HepG2 (cell line): ENCODE results near the gene RLN2. TPM values are rescaled to one million over a fixed set of nuclear protein-coding genes. Genes with fewer than 3 reads are reported as not detected.

Experiments used
- ATAC-seq: fragments of 200-7000 bp; cut with Tn5 transposase; 3 replicates; pipeline ENCODE4 v1.9.1; 2020; ENCODE audit warnings: mild to moderate bottlenecking, moderate library complexity
- BruUV-seq: library from RNA; stranded (reverse); fragments of 400-500 nt; replicated peaks from 2 replicates; lab custom pipeline; 2021; lab: Mats Ljungman, UMichigan
- CTCF ChIA-PET: fragments of 300-600 bp; formaldehyde crosslinking; extraction: SDS; loops from one replicate; lab custom pipeline; 2021; ENCODE audit warnings: low total read pairs, inconsistent platforms, low intra/inter-chr PET ratio; lab: Yijun Ruan, JAX
- POLR2A ChIA-PET: fragments of 350-600 bp; sonication (Branson Sonifier 250); formaldehyde crosslinking; loops from one replicate; lab custom pipeline; 2020; ENCODE audit warnings: antibody characterized with exemption, inconsistent platforms; lab: Yijun Ruan, JAX
- DNase-seq: peaks from one replicate; pipeline ENCODE4 v3.0.0-alpha.2; 2015; ENCODE audit warnings: low spot score
- FAIRE-seq: peaks from 3 replicates; lab custom pipeline; 2011; peaks lifted over from hg19 to GRCh38; lab: Jason Lieb, UNC
- H2AFZ ChIP-seq: one replicate; pipeline ENCODE4 v1.6.1; 2011; ENCODE audit warnings: low read length, inconsistent platforms
- H3K27ac ChIP-seq: fragments of 300-600 bp; 3 replicates; pipeline ENCODE4 v1.8.0; 2011; ENCODE audit warnings: mixed run types, mild to moderate bottlenecking, mixed read lengths, low read length, inconsistent platforms; ENCODE audit not compliant: insufficient read depth; ENCODE audit errors: extremely low read length
- H3K27me3 ChIP-seq, 2 experiments: fragments of 200-600 bp in 1 of 2; 2 replicates in 1 of 2; 3 replicates in 1 of 2; pipeline versions ENCODE4 v1.6.0 to v1.8.0; 2011; ENCODE audit warnings: low read length in 2 of 2, mild to moderate bottlenecking in 2 of 2, moderate library complexity in 2 of 2, inconsistent platforms in 1 of 2; ENCODE audit not compliant: insufficient read depth in 2 of 2, control insufficient read depth in 1 of 2
- H3K36me3 ChIP-seq, 2 experiments: fragments of 200-600 bp in 1 of 2; replicated peaks in 1 of 2; 2 replicates in 1 of 2; 3 replicates in 1 of 2; pipeline versions ENCODE4 v1.5.1 to v1.8.0; 2011; ENCODE audit warnings: low read length in 2 of 2, inconsistent platforms in 1 of 2; ENCODE audit not compliant: insufficient read depth in 2 of 2, control insufficient read depth in 1 of 2
- H3K4me1 ChIP-seq: 2 replicates; pipeline ENCODE4 v1.5.1; 2012; ENCODE audit warnings: low read length, inconsistent platforms; ENCODE audit not compliant: insufficient read depth
- H3K4me2 ChIP-seq: 2 replicates; pipeline ENCODE4 v1.6.0; 2011; ENCODE audit warnings: low read depth, low read length, inconsistent platforms
- H3K4me3 ChIP-seq, 3 experiments: fragments of 200-600 bp in 1 of 3; sonication (generic), shearing (Covaris generic) in 1 of 3; replicated peaks in 1 of 3; 2 replicates each; pipeline ENCODE4 v1.5.1; 2011 to 2016; ENCODE audit warnings: low read length in 3 of 3, inconsistent platforms in 2 of 3, low read depth in 2 of 3, mild to moderate bottlenecking in 2 of 3, control low read depth in 1 of 3, mixed read lengths in 1 of 3; ENCODE audit not compliant: insufficient read depth in 1 of 3
- H3K79me2 ChIP-seq: one replicate; pipeline ENCODE4 v1.6.1; 2011; ENCODE audit warnings: low read length, inconsistent platforms; ENCODE audit not compliant: insufficient read depth
- H3K9ac ChIP-seq: 2 replicates; pipeline ENCODE4 v1.6.0; 2011; ENCODE audit warnings: mild to moderate bottlenecking, low read depth, low read length, inconsistent platforms; ENCODE audit not compliant: insufficient read depth
- H3K9me3 ChIP-seq: 2 replicates; pipeline ENCODE4 v1.5.1; 2012; ENCODE audit warnings: mild to moderate bottlenecking, low read length
- H4K20me1 ChIP-seq: 2 replicates; pipeline ENCODE4 v1.6.0; 2011; ENCODE audit warnings: inconsistent platforms, mild to moderate bottlenecking, low read length, moderate library complexity; ENCODE audit not compliant: insufficient read depth
- AHR ChIP-seq: IDR thresholded peaks from 2 replicates; pipeline ENCODE4 v1.6.1; 2018; ENCODE audit warnings: missing genetic modification reagents, missing compliant biosample characterization
- FOXM1 ChIP-seq: sonication (generic); formaldehyde crosslinking; IDR thresholded peaks from 2 replicates; pipeline ENCODE4 v1.5.0; 2020; ENCODE audit warnings: missing genetic modification reagents
- KLF6 ChIP-seq: IDR thresholded peaks from 2 replicates; pipeline ENCODE4 v1.8.0; 2016; ENCODE audit warnings: missing biosample characterization, missing genetic modification reagents
- KMT2B ChIP-seq: IDR thresholded peaks from 2 replicates; pipeline ENCODE4 v1.6.1; 2016; ENCODE audit warnings: missing genetic modification reagents, missing compliant biosample characterization
- LCORL ChIP-seq, 2 experiments: fragments of 450-650 bp in 1 of 2; sonication (generic) in 1 of 2; formaldehyde crosslinking in 1 of 2; IDR thresholded peaks; 2 replicates each; pipeline versions ENCODE4 v1.5.0 to v1.6.1; 2017 to 2020; ENCODE audit warnings: antibody characterized with exemption in 1 of 2, missing genetic modification reagents in 1 of 2
- MTF1 ChIP-seq: sonication (generic); formaldehyde crosslinking; IDR thresholded peaks from 2 replicates; pipeline ENCODE4 v1.5.0; 2020; ENCODE audit warnings: missing genetic modification reagents
- SOX13 ChIP-seq, 3 experiments: fragments of 450-650 bp in 1 of 3; sonication (generic) in 1 of 3; formaldehyde crosslinking in 1 of 3; IDR thresholded peaks in 2 of 3; conservative IDR thresholded peaks in 1 of 3; 2 replicates each; pipeline versions ENCODE4 v1.5.0 to v1.6.1; 2016 to 2020; ENCODE audit warnings: antibody characterized with exemption in 1 of 3, mild to moderate bottlenecking in 1 of 3, missing compliant biosample characterization in 1 of 3, missing genetic modification reagents in 1 of 3, moderate library complexity in 1 of 3
- ZNF24 ChIP-seq: fragments of 450-650 bp; IDR thresholded peaks from 2 replicates; pipeline ENCODE4 v1.6.1; 2017; ENCODE audit warnings: antibody characterized with exemption, mild to moderate bottlenecking
- ZNF256 ChIP-seq: sonication (generic); formaldehyde crosslinking; conservative IDR thresholded peaks from 2 replicates; pipeline ENCODE4 v1.4.0; 2020; ENCODE audit warnings: missing genetic modification reagents
- ZNF34 ChIP-seq: sonication (generic); formaldehyde crosslinking; IDR thresholded peaks from 2 replicates; pipeline ENCODE4 v1.4.0; 2020; ENCODE audit warnings: mild to moderate bottlenecking, missing genetic modification reagents, borderline replicate concordance
- ZNF557 ChIP-seq: sonication (generic); formaldehyde crosslinking; IDR thresholded peaks from 2 replicates; pipeline ENCODE4 v1.4.0; 2020; ENCODE audit warnings: missing genetic modification reagents
- ZNF83 ChIP-seq: sonication (generic); formaldehyde crosslinking; IDR thresholded peaks from 2 replicates; pipeline ENCODE4 v1.4.0; 2020; ENCODE audit warnings: missing genetic modification reagents, mild to moderate bottlenecking, borderline replicate concordance
- WGBS: methylation state at CpG from one replicate; pipeline ENCODE4 v1.1.6; 2017; ENCODE audit warnings: low lambda C conversion rate; 5-methylcytosine and 5-hydroxymethylcytosine counted together
- in situ Hi-C: cut with HindIII; loops from 2 replicates; pipeline ENCODE4 v1.10.0; 2017; ENCODE audit warnings: low pct_unique_long_range_greater_than_20kb; ENCODE audit not compliant: extremely low pct_ligation_motif_present
- intact Hi-C: fragments of 100-400 bp; cut with micrococcal nuclease; formaldehyde crosslinking; loops from one replicate; pipeline ENCODE4 v1.10.0; 2022; ENCODE audit not compliant: unreplicated experiment
- polyA plus RNA-seq, 8 experiments: library from polyadenylated mRNA; depleted of rRNA in 3 of 8; stranded (reverse) in 7 of 8; unstranded in 1 of 8; fragments of >200 nt; fragmentation: Illumina TruSeq in 4 of 8; extraction: Trizol in 4 of 8; gene quantifications; 2 replicates each; pipeline versions ENCODE4 v1.2.1 to v1.2.3, GENCODE V29; 2011 to 2016; ENCODE audit warnings: low read depth in 4 of 8, missing spikeins in 1 of 8, mixed read lengths in 1 of 8; ENCODE audit not compliant: insufficient read depth in 1 of 8
- total RNA-seq, 5 experiments: library from RNA; depleted of rRNA; stranded (reverse); fragments of >200 nt; fragmentation: Illumina TruSeq; extraction: Trizol; gene quantifications; 2 replicates each; pipeline ENCODE4 v1.2.3, GENCODE V29; 2016; ENCODE audit warnings: low read depth in 1 of 5
- TF ChIP-seq, protein P1 (sequence below): sonication (generic); formaldehyde crosslinking; IDR thresholded peaks from 2 replicates; pipeline ENCODE4 v1.4.0; 2020; ENCODE audit warnings: low read depth, mild to moderate bottlenecking, missing genetic modification reagents
- TF ChIP-seq, protein P2 (sequence below): sonication (generic); formaldehyde crosslinking; IDR thresholded peaks from 2 replicates; pipeline ENCODE4 v1.4.0; 2020; ENCODE audit warnings: low read depth, mild to moderate bottlenecking, missing genetic modification reagents
- TF ChIP-seq, protein P3 (sequence below): sonication (generic); formaldehyde crosslinking; IDR thresholded peaks from 2 replicates; pipeline ENCODE4 v1.4.0; 2020; ENCODE audit warnings: missing genetic modification reagents, low read depth, mild to moderate bottlenecking, borderline replicate concordance

Gene RLN2
- total and polyA plus RNA-seq, 2 of the 13 experiments (the other 11 are each of a cell fraction or from before 2014, with no cell fraction given) = not detected

GRCh38 chr9:5278486-5278885 lies 26.0 kb downstream of the RLN2 start:
- TF ChIP-seq, protein P1, sequence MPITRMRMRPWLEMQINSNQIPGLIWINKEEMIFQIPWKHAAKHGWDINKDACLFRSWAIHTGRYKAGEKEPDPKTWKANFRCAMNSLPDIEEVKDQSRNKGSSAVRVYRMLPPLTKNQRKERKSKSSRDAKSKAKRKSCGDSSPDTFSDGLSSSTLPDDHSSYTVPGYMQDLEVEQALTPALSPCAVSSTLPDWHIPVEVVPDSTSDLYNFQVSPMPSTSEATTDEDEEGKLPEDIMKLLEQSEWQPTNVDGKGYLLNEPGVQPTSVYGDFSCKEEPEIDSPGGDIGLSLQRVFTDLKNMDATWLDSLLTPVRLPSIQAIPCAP = no peak
- no peak for TF ChIP-seq ZNF34
- no peak for TF ChIP-seq FOXM1
- H3K4me3 ChIP-seq = no peak overlapping the region
- CTCF ChIA-PET = no interaction called here
- in situ Hi-C loops = no loop called here
- no peak overlapping the region for H2AFZ ChIP-seq
- no peaks in the 10 kb centered on the region for H3K27me3 ChIP-seq
- no peaks in the 10 kb centered on the region for H3K79me2 ChIP-seq
- H3K4me2 ChIP-seq = no peak overlapping the region
- WGBS = 0% methylated on average over 2 of the region's 2 CpGs
- intact Hi-C loops = no loop called here
- FAIRE-seq (no peak), DNase-seq (no peak), ATAC-seq (no peak)
- no peaks in the 10 kb centered on the region for H3K4me1 ChIP-seq
- no peaks in the 10 kb centered on the region for H3K36me3 ChIP-seq
- POLR2A ChIA-PET = no interaction called here
- no peak overlapping the region for H3K27ac ChIP-seq
- BruUV-seq = no TSS peak
- no peak overlapping the region for H3K9ac ChIP-seq
- H3K9me3 ChIP-seq = no peaks in the 10 kb centered on the region
- no peaks in the 10 kb centered on the region for H4K20me1 ChIP-seq

DNA sequence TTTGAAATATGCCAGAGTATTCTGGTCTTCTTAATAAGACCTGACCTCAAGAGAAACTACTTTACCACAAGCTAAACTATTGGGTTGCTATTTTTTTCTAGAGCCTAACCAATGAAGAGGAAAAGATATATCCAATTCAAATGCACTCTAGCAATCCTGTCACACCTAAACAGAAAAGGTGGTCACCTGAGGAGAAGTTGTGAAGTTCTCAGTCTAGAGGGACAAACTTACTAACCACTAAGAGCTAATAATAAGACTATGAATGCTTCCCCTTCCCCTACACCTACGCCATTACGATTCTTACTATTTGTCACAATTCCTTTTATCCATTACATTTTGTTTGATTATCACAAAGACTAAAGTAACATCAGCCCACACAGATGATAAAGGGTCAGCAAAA lies 29.7 kb downstream of the RLN2 start:
- no peak overlapping the region for H3K9ac ChIP-seq
- POLR2A ChIA-PET = no interaction called here
- no peaks in the 10 kb centered on the region for H3K27me3 ChIP-seq
- H2AFZ ChIP-seq = no peak overlapping the region
- H3K4me1 ChIP-seq = no peaks in the 10 kb centered on the region
- intact Hi-C loops (no loop called here), in situ Hi-C loops (no loop called here)
- no peaks in the 10 kb centered on the region for H3K79me2 ChIP-seq
- FAIRE-seq (no peak), DNase-seq (no peak), ATAC-seq (no peak)
- no peaks in the 10 kb centered on the region for H3K36me3 ChIP-seq
- 3% methylated on average over 2 of the region's 2 CpGs for WGBS
- H3K4me3 ChIP-seq = no peak overlapping the region
- no peaks in the 10 kb centered on the region for H3K9me3 ChIP-seq
- no peaks in the 10 kb centered on the region for H4K20me1 ChIP-seq
- H3K4me2 ChIP-seq = no peak overlapping the region
- CTCF ChIA-PET = no interaction called here
- no TSS peak for BruUV-seq
- H3K27ac ChIP-seq = no peak overlapping the region
- no peak for TF ChIP-seq ZNF24
- TF ChIP-seq, protein P2, sequence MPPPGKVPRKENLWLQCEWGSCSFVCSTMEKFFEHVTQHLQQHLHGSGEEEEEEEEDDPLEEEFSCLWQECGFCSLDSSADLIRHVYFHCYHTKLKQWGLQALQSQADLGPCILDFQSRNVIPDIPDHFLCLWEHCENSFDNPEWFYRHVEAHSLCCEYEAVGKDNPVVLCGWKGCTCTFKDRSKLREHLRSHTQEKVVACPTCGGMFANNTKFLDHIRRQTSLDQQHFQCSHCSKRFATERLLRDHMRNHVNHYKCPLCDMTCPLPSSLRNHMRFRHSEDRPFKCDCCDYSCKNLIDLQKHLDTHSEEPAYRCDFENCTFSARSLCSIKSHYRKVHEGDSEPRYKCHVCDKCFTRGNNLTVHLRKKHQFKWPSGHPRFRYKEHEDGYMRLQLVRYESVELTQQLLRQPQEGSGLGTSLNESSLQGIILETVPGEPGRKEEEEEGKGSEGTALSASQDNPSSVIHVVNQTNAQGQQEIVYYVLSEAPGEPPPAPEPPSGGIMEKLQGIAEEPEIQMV (CRISPR knock-in tag) = no peak
- TF ChIP-seq LCORL (IDR thresholded peaks at IDR 0.05) = no peak
- no peak for TF ChIP-seq LCORL (CRISPR knock-in tag; IDR thresholded peaks at IDR 0.05)
- TF ChIP-seq MTF1 (CRISPR knock-in tag) = no peak
- TF ChIP-seq ZNF557 = no peak
- no peak for TF ChIP-seq SOX13 (IDR thresholded peaks at IDR 0.05)
- TF ChIP-seq SOX13 (CRISPR knock-in tag; conservative IDR thresholded peaks at IDR 0.05 in 1 of 2, IDR thresholded peaks at IDR 0.05 in 1 of 2) = no peak
- TF ChIP-seq KMT2B (CRISPR knock-in tag) = no peak
- TF ChIP-seq, protein P3, sequence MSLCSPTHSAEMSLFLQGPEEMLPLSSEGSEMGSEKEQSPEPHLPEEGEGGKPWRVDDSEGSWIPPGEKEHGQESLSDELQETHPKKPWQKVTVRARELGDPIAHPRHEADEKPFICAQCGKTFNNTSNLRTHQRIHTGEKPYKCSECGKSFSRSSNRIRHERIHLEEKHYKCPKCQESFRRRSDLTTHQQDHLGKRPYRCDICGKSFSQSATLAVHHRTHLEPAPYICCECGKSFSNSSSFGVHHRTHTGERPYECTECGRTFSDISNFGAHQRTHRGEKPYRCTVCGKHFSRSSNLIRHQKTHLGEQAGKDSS = no peak
- TF ChIP-seq ZNF256 (CRISPR knock-in tag) = no peak
- no peak for TF ChIP-seq KLF6
- no peak for TF ChIP-seq ZNF83
- TF ChIP-seq AHR = no peak
